Measurements from ENCODE around the gene DMD.
"Not testable (repeated sequence)": the region's sequence is repeated elsewhere in the genome, so short reads cannot be mapped to it uniquely, and the experiment has no call there.

DMD gene

GRCh38 chrX:31388946-31389345 lies 1822.4 kb downstream of the DMD start:
- H3K27ac ChIP-seq (ENCODE audit: low read length) = no peak overlapping the region
- no peak overlapping the region for H3K4me3 ChIP-seq (ENCODE audit: low read length)
- no peak overlapping the region for H3K9ac ChIP-seq (ENCODE audit: low read depth, low read length)
- H3K4me1 ChIP-seq (ENCODE audit: insufficient read depth, low read length) = no peaks in the 10 kb centered on the region
- H3K27me3 ChIP-seq (ENCODE audit: insufficient read depth, low read length) = no peaks in the 10 kb centered on the region
- no peaks in the 10 kb centered on the region for H3K36me3 ChIP-seq (ENCODE audit: insufficient read depth, low read depth, low read length)
- no peaks in the 10 kb centered on the region for H3K9me3 ChIP-seq (ENCODE audit: insufficient read depth, low read depth, low read length)

DNA sequence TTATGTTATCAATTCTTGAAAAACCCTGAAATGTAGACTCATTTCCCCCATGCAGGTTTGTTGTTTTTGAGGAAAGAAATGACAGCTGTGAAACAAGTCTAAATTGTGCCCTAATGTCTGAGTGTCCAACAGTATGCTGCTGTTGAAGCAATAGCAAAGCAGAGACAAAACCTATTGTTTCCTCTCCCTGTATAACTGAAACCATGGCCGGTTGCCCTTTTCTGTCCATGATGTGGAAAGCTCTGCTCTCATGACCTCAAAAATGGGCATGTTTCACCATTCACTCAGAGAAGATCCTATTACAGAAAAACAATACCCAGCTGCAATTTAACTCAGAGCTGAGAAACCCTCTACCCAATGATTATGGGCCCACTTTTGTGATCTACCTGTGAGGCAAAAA lies 1826.9 kb downstream of the DMD start:
- H3K27me3 ChIP-seq (ENCODE audit: insufficient read depth, low read length) = no peaks in the 10 kb centered on the region
- no peaks in the 10 kb centered on the region for H3K4me1 ChIP-seq (ENCODE audit: insufficient read depth, low read length)
- H3K9me3 ChIP-seq (ENCODE audit: insufficient read depth, low read depth, low read length) = no peaks in the 10 kb centered on the region
- H3K27ac ChIP-seq (ENCODE audit: low read length) = no peak overlapping the region
- H3K4me3 ChIP-seq (ENCODE audit: low read length) = no peak overlapping the region
- no peak overlapping the region for H3K9ac ChIP-seq (ENCODE audit: low read depth, low read length)
- no peaks in the 10 kb centered on the region for H3K36me3 ChIP-seq (ENCODE audit: insufficient read depth, low read depth, low read length)

DNA sequence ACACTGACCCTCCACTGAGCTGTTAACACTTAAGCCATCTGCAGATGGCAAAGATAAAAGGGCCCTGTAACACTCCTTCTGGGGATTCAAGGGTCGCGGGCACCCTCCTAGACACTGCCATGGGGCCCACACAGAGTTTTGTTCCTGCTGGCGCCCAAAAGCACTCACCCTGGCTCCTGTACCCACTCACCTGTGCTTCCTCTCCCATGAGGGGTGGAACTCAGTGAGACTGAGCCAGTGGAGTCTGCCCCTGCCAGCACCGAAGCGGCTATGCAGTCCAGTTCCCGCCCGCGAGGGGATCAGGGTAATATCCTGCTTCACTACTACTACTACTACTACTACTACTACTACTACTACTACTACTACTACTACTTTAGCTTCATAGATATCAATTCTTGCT lies 1827.4 kb downstream of the DMD start:
- Histone ChIP-seq H3K9ac (ENCODE audit: low read depth, low read length) (no peak overlapping the region), H3K27ac (ENCODE audit: low read length) (no peak overlapping the region), H3K4me3 (ENCODE audit: low read length) (no peak overlapping the region), H3K36me3 (ENCODE audit: insufficient read depth, low read depth, low read length) (no peaks in the 10 kb centered on the region), H3K4me1 (ENCODE audit: insufficient read depth, low read length) (no peaks in the 10 kb centered on the region), H3K27me3 (ENCODE audit: insufficient read depth, low read length) (no peaks in the 10 kb centered on the region), H3K9me3 (ENCODE audit: insufficient read depth, low read depth, low read length) (no peaks in the 10 kb centered on the region)

DNA sequence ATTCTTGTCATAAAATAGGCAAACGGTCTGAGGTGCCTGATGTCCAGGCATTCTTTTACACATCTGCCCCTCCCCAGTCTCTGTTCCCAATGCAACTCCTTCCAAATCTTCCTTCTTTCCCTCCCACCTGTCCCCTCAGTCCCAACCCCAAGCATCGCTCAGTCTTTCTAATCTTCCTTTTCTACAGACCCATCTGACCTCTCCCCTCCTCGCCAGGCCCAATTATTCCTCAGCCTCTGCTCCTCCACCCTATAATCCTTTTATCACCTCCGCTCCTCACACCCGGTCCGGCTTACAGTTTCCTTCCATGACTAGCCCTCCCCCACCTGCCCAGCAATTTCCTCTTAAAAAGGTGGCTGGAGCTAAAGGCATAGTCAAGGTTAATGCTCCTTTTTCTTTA lies 1832.4 kb downstream of the DMD start:
- not testable (repeated sequence) for H3K27ac ChIP-seq (ENCODE audit: low read length); H3K36me3 ChIP-seq (ENCODE audit: insufficient read depth, low read depth, low read length); H3K4me1 ChIP-seq (ENCODE audit: insufficient read depth, low read length); H3K4me3 ChIP-seq (ENCODE audit: low read length); H3K9ac ChIP-seq (ENCODE audit: low read depth, low read length); H3K27me3 ChIP-seq (ENCODE audit: insufficient read depth, low read length); H3K9me3 ChIP-seq (ENCODE audit: insufficient read depth, low read depth, low read length)

DNA sequence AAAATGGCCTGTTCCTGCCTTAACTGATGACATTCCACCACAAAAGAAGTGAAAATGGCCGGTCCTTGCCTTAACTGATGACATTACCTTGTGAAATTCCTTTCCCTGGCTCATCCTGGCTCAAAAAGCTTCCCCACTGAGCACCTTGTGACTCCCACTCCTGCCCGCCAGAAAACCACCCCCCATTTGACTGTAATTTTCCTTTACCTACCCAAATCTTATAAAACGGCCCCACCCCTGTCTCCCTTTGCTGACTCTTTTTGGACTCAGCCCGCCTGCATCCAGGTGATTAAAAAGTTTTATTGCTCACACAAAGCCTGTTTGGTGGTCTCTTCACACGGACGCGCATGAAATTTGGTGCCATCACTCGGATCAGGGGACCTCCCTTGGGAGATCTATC lies 1833.5 kb downstream of the DMD start:
- not testable (repeated sequence) for H3K4me3 ChIP-seq (ENCODE audit: low read length); H3K4me1 ChIP-seq (ENCODE audit: insufficient read depth, low read length); H3K27me3 ChIP-seq (ENCODE audit: insufficient read depth, low read length); H3K9me3 ChIP-seq (ENCODE audit: insufficient read depth, low read depth, low read length); H3K36me3 ChIP-seq (ENCODE audit: insufficient read depth, low read depth, low read length); H3K9ac ChIP-seq (ENCODE audit: low read depth, low read length); H3K27ac ChIP-seq (ENCODE audit: low read length)

GRCh38 chrX:31376408-31377022 lies 1834.8 kb downstream of the DMD start:
- Histone ChIP-seq H3K4me3 (ENCODE audit: low read length) (no peak overlapping the region), H3K36me3 (ENCODE audit: insufficient read depth, low read depth, low read length) (no peaks in the 10 kb centered on the region), H3K4me1 (ENCODE audit: insufficient read depth, low read length) (peaks cover 7% of the 10 kb centered on the region; the same call in 1 of the 2 replicates), H3K9ac (ENCODE audit: low read depth, low read length) (no peak overlapping the region), H3K27ac (ENCODE audit: low read length) (no peak overlapping the region), H3K9me3 (ENCODE audit: insufficient read depth, low read depth, low read length) (no peaks in the 10 kb centered on the region), H3K27me3 (ENCODE audit: insufficient read depth, low read length) (no peaks in the 10 kb centered on the region)

DNA sequence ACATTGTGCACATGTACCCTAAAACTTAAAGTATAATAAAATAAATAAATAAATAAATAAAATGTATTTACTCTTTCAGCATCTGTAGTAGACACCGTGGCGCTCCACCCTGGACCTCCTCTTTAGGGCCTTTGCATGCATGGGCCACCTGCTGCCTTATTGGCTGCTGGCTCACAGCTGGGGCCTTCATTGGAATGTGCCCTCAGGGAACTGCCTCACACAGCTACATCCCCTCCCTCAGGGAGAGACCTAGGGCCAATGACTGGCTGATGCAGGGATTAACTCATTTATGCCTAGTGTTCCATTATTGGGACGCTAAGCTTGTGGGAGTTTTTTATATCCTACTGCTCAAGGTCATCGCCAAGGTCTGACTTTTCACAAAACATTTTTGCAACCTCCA lies 1836.6 kb downstream of the DMD start:
- Histone ChIP-seq H3K9me3 (ENCODE audit: insufficient read depth, low read depth, low read length) (no peaks in the 10 kb centered on the region), H3K27me3 (ENCODE audit: insufficient read depth, low read length) (no peaks in the 10 kb centered on the region), H3K4me1 (ENCODE audit: insufficient read depth, low read length) (peaks cover 7% of the 10 kb centered on the region; the same call in 1 of the 2 replicates), H3K4me3 (ENCODE audit: low read length) (no peak overlapping the region), H3K27ac (ENCODE audit: low read length) (no peak overlapping the region), H3K36me3 (ENCODE audit: insufficient read depth, low read depth, low read length) (no peaks in the 10 kb centered on the region), H3K9ac (ENCODE audit: low read depth, low read length) (no peak overlapping the region)

GRCh38 chrX:31371956-31372355 lies 1839.4 kb downstream of the DMD start:
- Histone ChIP-seq H3K4me3 (ENCODE audit: low read length) (no peak overlapping the region), H3K9me3 (ENCODE audit: insufficient read depth, low read depth, low read length) (no peaks in the 10 kb centered on the region), H3K9ac (ENCODE audit: low read depth, low read length) (no peak overlapping the region), H3K27ac (ENCODE audit: low read length) (no peak overlapping the region), H3K27me3 (ENCODE audit: insufficient read depth, low read length) (no peaks in the 10 kb centered on the region), H3K4me1 (ENCODE audit: insufficient read depth, low read length) (peaks cover 7% of the 10 kb centered on the region; the same call in 1 of the 2 replicates), H3K36me3 (ENCODE audit: insufficient read depth, low read depth, low read length) (no peaks in the 10 kb centered on the region)

GRCh38 chrX:31367816-31368215 lies 1843.5 kb downstream of the DMD start:
- Histone ChIP-seq H3K4me1 (ENCODE audit: insufficient read depth, low read length) (no peaks in the 10 kb centered on the region), H3K9me3 (ENCODE audit: insufficient read depth, low read depth, low read length) (no peaks in the 10 kb centered on the region), H3K27me3 (ENCODE audit: insufficient read depth, low read length) (no peaks in the 10 kb centered on the region), H3K4me3 (ENCODE audit: low read length) (no peak overlapping the region), H3K27ac (ENCODE audit: low read length) (no peak overlapping the region), H3K9ac (ENCODE audit: low read depth, low read length) (no peak overlapping the region), H3K36me3 (ENCODE audit: insufficient read depth, low read depth, low read length) (no peaks in the 10 kb centered on the region)

- H3K4me1 ChIP-seq (ENCODE audit: insufficient read depth, low read length) = no peaks in the 10 kb centered on the region
- no peaks in the 10 kb centered on the region for H3K27me3 ChIP-seq (ENCODE audit: insufficient read depth, low read length)
- H3K9me3 ChIP-seq (ENCODE audit: insufficient read depth, low read depth, low read length) = no peaks in the 10 kb centered on the region
- H3K27ac ChIP-seq (ENCODE audit: low read length) = no peak overlapping the region
- H3K36me3 ChIP-seq (ENCODE audit: insufficient read depth, low read depth, low read length) = no peaks in the 10 kb centered on the region
- no peak overlapping the region for H3K9ac ChIP-seq (ENCODE audit: low read depth, low read length)
- H3K4me3 ChIP-seq (ENCODE audit: low read length) = no peak overlapping the region
Observed at GRCh38 chrX:31366041-31366440, 1845.3 kb downstream of the DMD start.

GRCh38 chrX:31356275-31357212 lies 1854.8 kb downstream of the DMD start:
- no peak overlapping the region for H3K27ac ChIP-seq (ENCODE audit: low read length)
- no peaks in the 10 kb centered on the region for H3K27me3 ChIP-seq (ENCODE audit: insufficient read depth, low read length)
- H3K36me3 ChIP-seq (ENCODE audit: insufficient read depth, low read depth, low read length) = no peaks in the 10 kb centered on the region
- no peaks in the 10 kb centered on the region; the same call in 1 of the 2 replicates for H3K4me1 ChIP-seq (ENCODE audit: insufficient read depth, low read length)
- no peak overlapping the region for H3K4me3 ChIP-seq (ENCODE audit: low read length)
- no peak overlapping the region for H3K9ac ChIP-seq (ENCODE audit: low read depth, low read length)
- H3K9me3 ChIP-seq (ENCODE audit: insufficient read depth, low read depth, low read length) = no peaks in the 10 kb centered on the region

All from iPS-20b (cell line).